ENCODE data around the gene EXOC3. TPM values are rescaled to one million over a fixed set of nuclear protein-coding genes. Genes with fewer than 3 reads are reported as not detected.

EXOC3 gene
- total RNA-seq, 1 experiment from 2014 or later = 52.4 TPM

- RAD21 ChIA-PET (ENCODE audit: low non-redundant PET in 1 of 2, low total read pairs in 2 of 2, uncharacterized antibody in 2 of 2, unreplicated experiment in 2 of 2) = no interaction called here
These were observed 33.3 kb downstream of the EXOC3 start for GRCh38 chr5:476102-476813.

GRCh38 chr5:476814-477175 lies 33.8 kb downstream of the EXOC3 start:
- BruUV-seq (replicated peaks) = no TSS peak

More at GRCh38 chr5:476102-476813, 33.3 kb downstream of the EXOC3 start:
- DNase-seq (ENCODE audit: low read depth, low spot score) = no peak
- Histone ChIP-seq H3K36me3 (ENCODE audit: control insufficient read depth in 1 of 2, insufficient read depth in 2 of 2, low read length in 2 of 2) (no peaks in the 10 kb centered on the region), H3K9me2 (ENCODE audit: insufficient read depth) (no peaks in the 10 kb centered on the region), H4K20me1 (ENCODE audit: insufficient read depth) (no peaks in the 10 kb centered on the region), H3K4me2 (ENCODE audit: low read length) (no peak overlapping the region), H3K27ac (ENCODE audit: low read depth, low read length) (no peak overlapping the region), H3K79me2 (ENCODE audit: insufficient read depth, low read length) (peaks cover 15% of the 10 kb centered on the region), H3K4me3 (replicated peaks in 1 of 2; ENCODE audit: low read depth in 1 of 2, low read length in 2 of 2) (no peak overlapping the region), H3K4me1 (ENCODE audit: control insufficient read depth in 1 of 2, insufficient read depth in 2 of 2, low read length in 2 of 2) (peaks cover 5 to 29% of the 10 kb centered on the region in 2 experiments; a peak in 3 of 4 replicates), H3K9me3 (ENCODE audit: control insufficient read depth in 1 of 2, insufficient read depth in 1 of 2, low read depth in 1 of 2, low read length in 2 of 2) (no peaks in the 10 kb centered on the region), H2AFZ (ENCODE audit: low read depth, low read length, poor library complexity, severe bottlenecking) (no peak overlapping the region), H3K27me3 (ENCODE audit: insufficient read depth, low read length) (no peaks in the 10 kb centered on the region), H3K9ac (ENCODE audit: low read length) (no peak overlapping the region)
- TF ChIP-seq JUND (IDR thresholded peaks at IDR 0.05) (no peak), EGR1 (IDR thresholded peaks at IDR 0.05; ENCODE audit: low read depth) (no peak), FOSL1 (IDR thresholded peaks at IDR 0.05; ENCODE audit: low read depth) (no peak), MAX (IDR thresholded peaks at IDR 0.05) (no peak)
- intact Hi-C loops (cut with micrococcal nuclease) = no loop called here
- CTCF ChIA-PET = no interaction called here
- POLR2A ChIA-PET = no interaction called here
- BruUV-seq (replicated peaks) = no TSS peak
- ATAC-seq = no peak

More at GRCh38 chr5:476814-477175, 33.8 kb downstream of the EXOC3 start:
- Histone ChIP-seq H3K79me2 (ENCODE audit: insufficient read depth, low read length) (peaks cover 10% of the 10 kb centered on the region), H4K20me1 (ENCODE audit: insufficient read depth) (no peaks in the 10 kb centered on the region), H2AFZ (ENCODE audit: low read depth, low read length, poor library complexity, severe bottlenecking) (no peak overlapping the region), H3K36me3 (ENCODE audit: control insufficient read depth in 1 of 2, insufficient read depth in 2 of 2, low read length in 2 of 2) (no peaks in the 10 kb centered on the region), H3K4me1 (ENCODE audit: control insufficient read depth in 1 of 2, insufficient read depth in 2 of 2, low read length in 2 of 2) (peaks cover under 1 to 26% of the 10 kb centered on the region in 2 experiments; a peak in 3 of 4 replicates), H3K9ac (ENCODE audit: low read length) (no peak overlapping the region), H3K9me2 (ENCODE audit: insufficient read depth) (no peaks in the 10 kb centered on the region), H3K27me3 (ENCODE audit: insufficient read depth, low read length) (no peaks in the 10 kb centered on the region), H3K4me3 (replicated peaks in 1 of 2; ENCODE audit: low read depth in 1 of 2, low read length in 2 of 2) (no peak overlapping the region), H3K27ac (ENCODE audit: low read depth, low read length) (no peak overlapping the region), H3K9me3 (ENCODE audit: control insufficient read depth in 1 of 2, insufficient read depth in 1 of 2, low read depth in 1 of 2, low read length in 2 of 2) (no peaks in the 10 kb centered on the region), H3K4me2 (ENCODE audit: low read length) (no peak overlapping the region)
- ChIA-PET POLR2A (no interaction called here), CTCF (no interaction called here), RAD21 (ENCODE audit: low non-redundant PET in 1 of 2, low total read pairs in 2 of 2, uncharacterized antibody in 2 of 2, unreplicated experiment in 2 of 2) (no interaction called here)
- ATAC-seq (no peak), DNase-seq (ENCODE audit: low read depth, low spot score) (no peak)
- intact Hi-C loops (cut with micrococcal nuclease) = no loop called here
- no peak for TF ChIP-seq EGR1 (IDR thresholded peaks at IDR 0.05; ENCODE audit: low read depth)
- TF ChIP-seq ZBTB33 (IDR thresholded peaks at IDR 0.05; ENCODE audit: extremely low read depth, insufficient replicate concordance, low read length) = no peak
- TF ChIP-seq POLR2AphosphoS5 (IDR thresholded peaks at IDR 0.05; ENCODE audit: low read depth, low read length) = no peak
